ENCODE measurements around the gene CCIN.

Gene CCIN

DNA sequence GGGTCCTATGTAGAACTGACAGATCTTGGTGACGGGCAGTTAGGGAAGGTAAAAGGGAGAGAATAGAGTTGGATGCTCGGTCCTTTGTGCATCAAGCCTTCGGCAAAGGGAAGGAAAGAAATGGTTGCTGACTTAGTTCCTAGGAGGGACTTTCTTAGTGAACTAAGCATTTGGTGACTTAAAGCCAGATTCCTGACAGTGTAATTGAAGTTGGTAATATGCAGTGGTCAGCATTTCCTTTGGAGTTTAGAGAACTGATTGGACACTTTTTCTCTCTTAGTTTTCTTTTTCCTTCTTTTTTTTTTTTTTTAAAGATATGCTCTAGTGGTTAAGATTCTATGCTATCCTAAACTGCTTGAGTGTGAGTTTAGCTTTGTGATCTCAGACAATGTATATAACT lies 23.8 kb downstream of the CCIN start:
- DNase-seq: peak; percentile 35

DNA sequence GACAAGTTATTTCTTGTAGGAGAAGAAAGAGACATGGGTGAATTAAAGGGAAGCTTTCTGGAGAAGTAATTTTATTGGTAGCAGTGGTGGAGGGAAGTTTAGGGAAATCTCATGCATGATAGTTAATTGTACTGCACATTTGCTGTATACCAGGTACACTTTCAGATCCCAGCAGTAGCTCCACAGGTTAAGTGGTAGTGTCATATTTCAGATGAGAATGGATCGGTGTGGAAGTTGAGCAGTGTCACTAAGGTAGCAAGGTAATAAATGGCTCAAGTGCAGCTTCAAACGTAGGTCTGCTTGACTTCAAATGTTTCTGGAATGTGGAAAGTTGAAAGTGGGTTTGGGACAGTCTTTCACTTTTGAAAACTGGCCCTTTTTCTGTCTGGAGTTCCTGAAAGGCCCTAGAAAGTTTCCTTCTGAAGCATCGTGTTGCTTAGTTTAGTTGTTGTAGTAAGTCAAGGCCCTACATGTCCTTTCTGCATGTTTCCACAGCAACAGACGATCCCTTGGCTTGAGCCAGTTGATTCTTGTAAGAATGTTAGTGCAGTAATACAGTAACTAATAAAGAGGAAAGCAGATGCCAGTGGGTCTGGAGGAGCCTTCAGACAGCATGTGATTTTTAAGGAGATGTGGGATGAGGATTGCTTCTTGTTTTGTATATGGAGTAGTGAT lies 25.3 kb downstream of the CCIN start:
- DNase-seq: peak; percentile 65

DNA sequence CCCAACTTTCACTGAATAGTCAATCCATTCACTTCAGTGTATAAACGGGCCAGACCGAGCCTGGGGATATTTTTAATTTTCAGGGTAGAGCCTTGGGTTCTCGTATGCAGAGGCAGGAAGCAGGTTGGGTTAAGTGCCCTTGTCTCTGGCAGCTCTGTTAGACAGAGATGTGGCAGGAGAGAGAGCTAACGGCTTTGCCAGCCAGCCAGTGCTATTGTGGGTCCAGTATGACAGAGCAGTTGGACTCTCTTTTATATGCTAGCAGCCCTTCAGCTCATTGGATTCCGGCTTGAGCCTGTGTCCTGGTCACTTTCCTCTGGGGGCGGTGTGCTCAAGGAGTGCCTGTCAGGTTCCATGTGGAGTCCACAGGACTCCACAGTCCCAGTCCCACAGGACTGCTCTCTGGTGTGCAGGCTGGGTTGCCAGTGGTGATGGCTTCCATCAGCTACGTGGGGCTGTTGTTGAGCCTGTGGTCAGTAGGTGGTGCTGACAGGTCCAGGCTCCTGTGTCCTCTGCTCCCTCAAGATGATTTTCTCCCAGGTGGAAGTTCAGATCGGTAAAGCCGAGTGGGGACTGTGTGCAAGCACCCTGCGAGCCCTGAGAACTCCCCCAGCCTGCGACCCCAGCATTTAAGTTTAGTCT lies 35.8 kb downstream of the CCIN start:
- no peak for DNase-seq

DNA sequence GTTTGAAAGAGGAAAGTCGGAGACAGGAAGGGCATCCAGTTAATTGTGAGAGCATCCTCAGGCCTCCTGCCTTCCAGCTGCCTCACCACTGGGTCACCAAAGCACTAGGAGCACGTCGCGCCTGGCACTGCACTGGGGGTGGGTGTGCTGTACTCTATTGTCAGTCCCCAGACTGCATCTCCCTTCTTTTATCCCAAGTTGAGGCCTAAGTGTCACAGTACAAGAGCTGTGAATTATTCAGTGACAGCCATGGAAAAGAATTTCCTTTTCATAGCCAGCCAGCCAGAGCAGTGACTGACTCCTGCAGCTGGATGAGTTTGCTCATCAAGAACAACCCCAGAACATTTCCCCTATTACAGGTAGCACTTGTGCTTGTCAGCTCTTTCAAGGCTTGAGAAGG lies 37.8 kb downstream of the CCIN start:
- no peak for DNase-seq

DNA sequence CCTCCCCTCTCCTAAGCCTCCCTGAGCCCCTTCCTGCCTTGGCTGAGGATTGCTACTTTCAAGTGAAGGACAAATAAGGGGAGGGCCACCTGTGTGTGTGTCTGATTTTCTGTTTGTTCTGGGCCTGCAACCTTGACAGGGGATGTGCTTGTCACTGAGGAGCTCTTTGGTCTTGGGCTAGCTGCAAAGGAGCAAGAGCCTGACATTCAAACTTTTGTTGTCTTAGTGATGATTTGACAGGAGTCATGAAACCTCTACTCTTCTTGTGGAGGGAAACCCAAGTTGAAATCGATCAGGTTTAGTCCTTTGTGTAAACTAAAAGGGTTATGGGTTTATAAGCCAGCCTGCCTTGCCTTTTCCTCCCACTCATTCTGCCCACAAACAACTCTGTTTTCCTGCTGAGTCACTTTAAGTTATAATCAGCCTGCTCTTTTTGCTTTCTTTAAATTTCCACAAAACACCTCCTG lies 38.4 kb downstream of the CCIN start:
- no peak for DNase-seq

DNA sequence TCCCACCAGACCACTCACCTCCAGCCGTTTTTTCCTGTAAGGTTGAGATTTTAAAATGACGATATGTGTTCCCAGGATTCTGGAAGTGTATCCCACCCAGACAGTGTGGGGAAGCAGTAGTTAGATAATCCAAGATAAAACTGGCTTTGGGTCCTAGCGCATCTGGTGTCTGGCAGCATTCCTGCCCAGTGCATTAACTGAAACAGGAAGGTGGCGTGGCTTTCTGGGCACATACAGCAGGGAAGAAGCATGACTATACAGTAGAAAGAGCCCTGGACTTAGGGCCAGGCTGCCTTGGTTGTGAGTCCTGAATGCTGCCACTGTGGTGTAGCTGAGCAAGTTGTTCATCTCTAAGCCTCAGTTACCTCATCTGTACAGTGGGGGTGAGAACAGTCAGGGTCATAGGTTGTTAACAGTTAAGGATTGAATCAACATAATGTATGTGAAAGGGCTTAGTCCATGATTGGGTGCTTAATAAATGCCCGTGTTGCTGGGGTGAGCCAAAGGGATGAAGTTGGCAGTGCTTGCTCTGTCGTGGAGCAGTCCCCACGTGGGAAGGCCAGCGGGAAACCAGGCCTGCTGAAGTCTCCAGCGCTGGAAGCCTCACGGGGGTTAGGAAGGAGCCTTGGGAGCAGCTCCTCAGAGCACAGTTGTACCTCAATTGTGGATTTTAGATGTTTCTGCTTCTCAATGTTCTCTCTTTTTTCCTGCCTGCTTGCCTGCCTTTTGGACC lies 39.5 kb downstream of the CCIN start:
- DNase-seq: no peak

DNA sequence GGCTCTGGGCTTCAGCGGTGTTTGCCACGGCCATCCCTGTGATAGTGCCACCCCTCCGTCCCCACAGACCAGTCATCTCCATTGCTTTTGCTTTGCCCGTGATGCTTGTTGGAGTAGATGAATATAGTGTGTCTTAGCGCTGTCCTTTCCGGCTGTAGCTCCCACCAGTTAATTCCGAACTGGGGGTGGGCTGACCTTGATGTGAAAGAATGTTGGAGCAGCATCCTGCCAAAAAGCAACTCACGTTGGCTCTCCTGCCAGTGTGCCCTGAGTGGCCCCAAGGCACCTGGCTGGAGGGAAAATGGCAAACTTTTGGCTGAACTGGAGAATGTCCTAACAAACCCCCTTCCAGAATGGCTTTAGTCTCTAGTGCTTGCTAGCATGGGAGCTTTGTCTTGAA lies 41.5 kb downstream of the CCIN start:
- no peak for DNase-seq

DNA sequence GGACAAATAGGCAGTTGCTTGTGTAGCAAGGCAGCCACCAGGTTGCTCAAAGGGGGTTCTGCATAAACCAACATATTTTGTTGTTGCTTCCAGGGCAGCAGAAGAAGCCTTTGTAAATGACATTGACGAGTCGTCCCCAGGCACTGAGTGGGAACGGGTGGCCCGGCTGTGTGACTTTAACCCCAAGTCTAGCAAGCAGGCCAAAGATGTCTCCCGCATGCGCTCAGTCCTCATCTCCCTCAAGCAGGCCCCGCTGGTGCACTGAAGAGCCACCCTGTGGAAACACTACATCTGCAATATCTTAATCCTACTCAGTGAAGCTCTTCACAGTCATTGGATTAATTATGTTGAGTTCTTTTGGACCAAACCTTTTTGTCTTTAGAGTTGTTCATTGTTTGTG lies 42.3 kb downstream of the CCIN start:
- DNase-seq: no peak

DNA sequence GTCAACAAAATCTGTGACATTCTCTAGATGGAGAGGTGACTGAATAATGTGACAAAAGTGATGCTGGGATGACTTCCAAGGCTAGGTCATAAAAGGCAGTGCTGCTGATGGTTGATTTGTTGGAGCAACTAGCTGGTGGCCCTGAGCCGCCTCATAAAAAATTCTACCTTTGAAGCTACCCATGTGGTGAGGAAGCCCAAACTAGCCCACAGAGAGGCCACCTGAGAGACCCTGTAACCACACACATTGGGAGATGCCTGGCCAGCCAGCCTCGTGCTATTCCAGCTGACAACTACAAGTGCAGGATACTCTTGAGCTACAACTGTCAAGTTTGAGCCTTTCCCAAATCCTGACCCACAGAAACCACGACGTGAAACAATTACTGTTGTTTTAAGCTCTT lies 44.2 kb downstream of the CCIN start:
- no peak for DNase-seq

DNA sequence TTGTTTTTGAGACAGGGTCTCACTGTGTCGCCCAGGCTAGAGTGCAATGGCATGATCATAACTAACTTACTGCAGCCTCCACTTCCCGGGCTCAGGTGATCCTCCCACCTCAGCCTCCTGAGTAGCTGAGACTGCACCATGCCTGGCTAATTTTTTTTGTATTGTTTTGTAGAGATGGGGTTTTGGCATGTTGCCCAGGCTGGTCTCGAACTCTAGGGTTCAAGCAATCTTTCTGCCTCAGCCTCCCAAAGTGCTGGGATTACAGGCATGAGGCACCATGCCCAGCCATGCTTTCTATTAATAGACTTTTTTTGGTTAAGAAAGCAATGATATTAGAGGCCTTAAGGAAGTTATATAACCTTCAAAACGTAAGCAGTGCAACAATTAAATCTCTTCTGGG lies 44.8 kb downstream of the CCIN start:
- DNase-seq: no peak

DNA sequence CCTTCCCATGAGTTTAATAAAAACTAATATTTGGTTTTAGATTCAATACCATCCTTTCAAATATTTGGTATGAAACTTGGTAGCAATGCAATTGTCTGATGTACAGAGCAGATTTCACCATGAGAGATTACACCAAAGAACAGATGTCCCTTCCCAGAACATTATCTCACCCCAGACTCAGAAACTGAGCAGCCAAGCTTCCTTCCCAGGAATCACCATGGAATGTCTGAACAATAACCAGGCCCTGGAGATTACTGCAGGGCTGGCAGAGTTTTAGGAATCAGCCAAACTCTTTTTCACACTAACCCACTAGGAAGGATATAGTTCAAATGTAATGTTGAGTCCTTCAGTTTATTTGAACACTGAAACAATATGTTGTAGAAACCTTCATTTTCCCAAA lies 45.4 kb downstream of the CCIN start:
- no peak for DNase-seq

DNA sequence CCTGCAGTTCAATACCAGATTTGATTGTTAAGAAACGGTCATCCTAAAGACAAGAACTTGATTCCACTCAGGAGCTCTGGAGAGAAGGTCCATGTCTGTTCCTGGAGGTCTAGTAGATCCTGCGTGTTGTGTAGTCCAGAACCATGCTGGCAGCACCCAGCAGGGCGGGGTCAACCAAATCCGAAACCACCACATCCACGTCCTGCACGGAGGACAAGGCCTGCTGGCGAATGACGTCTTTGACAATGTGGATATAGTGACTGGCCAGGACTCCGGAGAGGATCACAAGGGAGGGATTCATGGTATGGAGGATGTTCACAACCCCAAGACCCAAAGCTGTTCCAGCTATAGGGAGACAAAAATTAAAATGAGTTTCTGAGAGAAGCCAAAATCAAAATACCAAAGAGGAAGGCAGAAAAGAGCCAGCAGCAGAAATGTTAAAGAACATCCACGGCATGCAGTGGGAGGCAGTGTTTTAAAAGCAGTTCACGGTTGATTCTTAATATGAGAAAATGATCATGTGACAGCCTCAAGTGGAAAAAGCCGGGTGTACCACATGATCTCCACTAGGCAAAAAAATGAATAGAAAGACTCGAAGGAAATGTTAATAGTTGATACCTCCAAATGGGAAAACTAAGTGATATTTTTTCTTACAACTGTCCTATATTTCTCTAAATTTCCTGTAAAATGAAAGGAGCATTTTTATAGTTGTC lies 48.2 kb downstream of the CCIN start:
- DNase-seq: peak; percentile 16

DNA sequence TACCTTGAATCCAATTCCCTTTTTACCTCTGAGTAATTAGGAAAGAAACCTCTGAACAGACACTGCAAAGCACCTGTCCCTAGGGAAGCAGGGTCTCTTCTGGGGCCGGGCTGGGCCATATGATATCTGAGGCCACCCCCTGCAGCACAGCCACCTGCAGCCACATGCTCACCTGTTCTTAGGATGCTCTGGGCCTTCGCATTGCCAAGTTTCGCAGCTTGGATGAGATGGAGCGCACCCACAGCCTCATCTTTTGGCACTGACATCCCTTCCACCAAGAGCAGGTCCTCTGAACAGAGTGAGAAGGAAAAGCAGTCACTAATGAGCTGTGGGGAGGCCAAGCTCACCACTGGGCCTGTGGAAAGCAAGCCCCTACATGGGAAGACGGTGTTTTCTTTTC lies 48.8 kb downstream of the CCIN start:
- DNase-seq: no peak

DNA sequence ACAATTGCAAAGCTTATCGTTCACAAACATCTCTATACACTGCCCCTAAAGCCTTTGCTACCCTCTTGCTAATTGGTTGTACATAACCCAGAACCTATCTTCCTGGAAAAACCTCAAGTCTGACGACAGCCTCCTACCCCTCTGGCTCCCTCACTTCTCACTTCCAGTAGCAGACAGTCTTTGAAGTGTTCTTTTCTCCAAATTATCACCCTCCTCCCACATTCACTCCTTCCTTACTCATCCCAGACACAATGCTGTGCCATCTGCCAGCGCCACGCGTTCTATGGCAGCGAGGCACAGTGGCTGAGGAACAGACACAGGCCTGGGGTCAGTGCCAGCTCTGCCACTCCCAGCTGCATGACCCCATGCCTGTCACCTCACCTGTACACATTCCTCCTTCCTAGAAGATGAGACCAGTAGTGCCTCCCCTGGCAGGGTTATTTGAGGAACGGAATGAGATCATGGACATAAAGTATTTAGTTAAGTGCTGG lies 49.3 kb downstream of the CCIN start:
- no peak for DNase-seq
